HG02588 (cell line): ENCODE data around the gene SAP30BP.

Source experiments
- ATAC-seq: cut with Tn5 transposase; IDR thresholded peaks from one replicate; pipeline ENCODE4 v1.9.1; 2021; ENCODE audit warnings: mild to moderate bottlenecking, moderate library complexity; ENCODE audit not compliant: unreplicated experiment

SAP30BP gene

GRCh38 chr17:75755990-75756389 is 88.9 kb downstream of the SAP30BP start:
- ATAC-seq, result no peak

GRCh38 chr17:75756451-75757085 is 89.4 kb downstream of the SAP30BP start:
- ATAC-seq, result no peak

GRCh38 chr17:75757086-75757681 is 90.0 kb downstream of the SAP30BP start:
- no peak for ATAC-seq
